ENCODE results near the gene NPHP4. TPM values are rescaled to one million over a fixed set of nuclear protein-coding genes. Genes with fewer than 3 reads are reported as not detected.
A peak's percentile ranks its signal among the peaks of the same experiment; 100 is the strongest.

The NPHP4 gene
- polyA plus RNA-seq, 3 donors = 0.39 to 13.7 (median 1.2) TPM

GRCh38 chr1:6011161-6011945 lies 19.1 kb upstream of the NPHP4 start:
- Histone ChIP-seq H3K27ac (ENCODE audit: low read depth in 1 of 2, low read length in 2 of 2) (no peak overlapping the region), H3K36me3 (replicated peaks in 1 of 2; ENCODE audit: control insufficient read depth in 1 of 2, insufficient read depth in 2 of 2, low read length in 2 of 2) (peaks cover 0 to 15% of the 10 kb centered on the region in 2 donors), H3K9ac (ENCODE audit: insufficient read depth, low read length, poor library complexity, severe bottlenecking) (no peak overlapping the region), H3K27me3 (ENCODE audit: control insufficient read depth in 2 of 2, insufficient read depth in 2 of 2, low read length in 2 of 2) (no peaks in the 10 kb centered on the region), H3K4me1 (ENCODE audit: control insufficient read depth in 1 of 2, insufficient read depth in 2 of 2, low read length in 2 of 2) (peaks cover 26 to 40% of the 10 kb centered on the region in 2 donors), H3K4me2 (replicated peaks; ENCODE audit: extremely low read depth, low read length, poor library complexity, severe bottlenecking) (no peak overlapping the region), H3K9me3 (replicated peaks in 1 of 2; ENCODE audit: control insufficient read depth in 1 of 2, insufficient read depth in 1 of 2, low read length in 2 of 2) (no peaks in the 10 kb centered on the region), H3K79me2 (ENCODE audit: insufficient read depth, low read length) (no peaks in the 10 kb centered on the region), H2AFZ (ENCODE audit: insufficient read depth, low read depth, low read length, poor library complexity, severe bottlenecking) (no peak overlapping the region), H4K20me1 (ENCODE audit: insufficient read depth, low read length) (peaks cover 38% of the 10 kb centered on the region), H3K4me3 (replicated peaks in 1 of 3; ENCODE audit: low read depth in 2 of 3, low read length in 3 of 3) (no peak overlapping the region)
- DNase-seq = no peak
- H3K9me3 Mint-ChIP-seq = peaks cover 0 to 2% (median 0%) of the 10 kb centered on the region in 7 donors
- H3K27ac Mint-ChIP-seq = peak overlapping the region in 2 of 7 donors; percentile 17 to 75
- peaks cover 0 to 4% (median 3%) of the 10 kb centered on the region in 3 donors for H3K27me3 Mint-ChIP-seq (ENCODE audit: low read depth in 3 of 3)
- H3K4me3 Mint-ChIP-seq = no peak overlapping the region
- no peak for TF ChIP-seq CTCF (IDR thresholded peaks at IDR 0.05)
- WGBS (ENCODE audit: insufficient coverage) = 97% methylated on average over 17 of the region's 19 CpGs
- peaks cover 21 to 31% of the 10 kb centered on the region in 2 donors for H3K36me3 Mint-ChIP-seq
- intact Hi-C loops (cut with micrococcal nuclease) = no loop called here
- H3K4me1 Mint-ChIP-seq = peaks cover 30% of the 10 kb centered on the region

DNA sequence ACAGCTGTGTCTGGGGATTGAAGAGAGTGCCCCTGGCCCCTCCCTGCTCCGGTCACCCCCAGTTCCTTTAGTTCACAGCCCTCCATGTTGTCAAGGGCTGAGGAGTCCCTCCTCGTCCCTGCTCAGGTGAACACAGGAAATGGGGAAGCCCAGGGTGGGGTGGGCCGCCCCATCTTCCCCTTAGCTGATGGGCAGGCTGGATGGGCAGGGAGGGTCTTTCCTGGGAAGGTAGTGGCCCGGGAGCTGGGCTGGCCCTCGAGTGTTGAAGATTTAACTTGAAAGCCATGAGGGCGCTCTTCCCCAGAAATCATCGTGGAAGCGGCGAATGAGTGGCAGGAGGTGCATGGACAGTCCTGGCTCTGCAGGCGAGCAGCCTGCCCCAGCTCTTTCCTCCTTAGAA lies 18.3 kb upstream of the NPHP4 start:
- Mint-ChIP-seq H3K9me3 (peaks cover 0 to 2% (median 0%) of the 10 kb centered on the region in 7 donors), H3K4me3 (no peak overlapping the region), H3K4me1 (peaks cover 28% of the 10 kb centered on the region), H3K27me3 (ENCODE audit: low read depth in 3 of 3) (peaks cover 0 to 4% (median 2%) of the 10 kb centered on the region in 3 donors), H3K27ac (no peak overlapping the region), H3K36me3 (peaks cover 21 to 30% of the 10 kb centered on the region in 2 donors)
- peaks cover 25 to 35% of the 10 kb centered on the region in 2 donors for H3K4me1 ChIP-seq (ENCODE audit: control insufficient read depth in 1 of 2, insufficient read depth in 2 of 2, low read length in 2 of 2)
- no peak overlapping the region for H2AFZ ChIP-seq (ENCODE audit: insufficient read depth, low read depth, low read length, poor library complexity, severe bottlenecking)
- intact Hi-C loops (cut with micrococcal nuclease) = no loop called here
- peaks cover 0 to 15% of the 10 kb centered on the region in 2 donors for H3K36me3 ChIP-seq (replicated peaks in 1 of 2; ENCODE audit: control insufficient read depth in 1 of 2, insufficient read depth in 2 of 2, low read length in 2 of 2)
- H4K20me1 ChIP-seq (ENCODE audit: insufficient read depth, low read length) = peaks cover 39% of the 10 kb centered on the region
- no peak for DNase-seq
- H3K79me2 ChIP-seq (ENCODE audit: insufficient read depth, low read length) = no peaks in the 10 kb centered on the region
- no peaks in the 10 kb centered on the region for H3K9me3 ChIP-seq (replicated peaks in 1 of 2; ENCODE audit: control insufficient read depth in 1 of 2, insufficient read depth in 1 of 2, low read length in 2 of 2)
- 100% methylated on average over 2 of the region's 10 CpGs for WGBS (ENCODE audit: insufficient coverage)
- no peak overlapping the region for H3K9ac ChIP-seq (ENCODE audit: insufficient read depth, low read length, poor library complexity, severe bottlenecking)
- H3K4me3 ChIP-seq (replicated peaks in 1 of 3; ENCODE audit: low read depth in 2 of 3, low read length in 3 of 3) = no peak overlapping the region
- no peak for TF ChIP-seq CTCF (IDR thresholded peaks at IDR 0.05)
- H3K4me2 ChIP-seq (replicated peaks; ENCODE audit: extremely low read depth, low read length, poor library complexity, severe bottlenecking) = no peak overlapping the region
- H3K27me3 ChIP-seq (ENCODE audit: control insufficient read depth in 2 of 2, insufficient read depth in 2 of 2, low read length in 2 of 2) = no peaks in the 10 kb centered on the region
- no peak overlapping the region for H3K27ac ChIP-seq (ENCODE audit: low read depth in 1 of 2, low read length in 2 of 2)
